Measurements from ENCODE around the gene VPS37B. TPM values are rescaled to one million over a fixed set of nuclear protein-coding genes. Genes with fewer than 3 reads are reported as not detected.
A peak's percentile ranks its signal among the peaks of the same experiment; 100 is the strongest.

The VPS37B gene
- total RNA-seq, 2 experiments from 2014 or later: 97.7 to 104 TPM

- no peak overlapping the region for H3K4me3 Mint-ChIP-seq
- POLR2A ChIA-PET: interaction anchor here (1.4 to 2.1 kb wide), 3 partner anchors 23 to 106 kb away, joined by 3 to 8 read pairs (median 5); partner anchors contain the start of genes ABCB9 and HIP1R
- TF ChIP-seq CTCF (IDR thresholded peaks at IDR 0.05): no peak
- ATAC-seq (ENCODE audit: poor library complexity): peak; percentile 10
- Histone ChIP-seq H3K36me3 (ENCODE audit: insufficient read depth, low read length) (peaks cover 30% of the 10 kb centered on the region), H3K9me3 (ENCODE audit: control insufficient read depth in 1 of 2, insufficient read depth in 1 of 2, low read length in 2 of 2) (no peaks in the 10 kb centered on the region), H3K4me3 (ENCODE audit: low read length) (no peak overlapping the region), H3K4me1 (ENCODE audit: insufficient read depth, low read length) (peaks cover 9% of the 10 kb centered on the region), H3K27me3 (ENCODE audit: control insufficient read depth in 1 of 2, insufficient read depth in 2 of 2, low read length in 2 of 2) (no peaks in the 10 kb centered on the region), H3K27ac (ENCODE audit: low read depth in 1 of 2, low read length in 2 of 2) (no peak overlapping the region)
- no peak for DNase-seq
- H3K27ac Mint-ChIP-seq: peak overlapping the region; percentile 61
- no peaks in the 10 kb centered on the region for H3K4me1 Mint-ChIP-seq (ENCODE audit: low read depth)
- no peaks in the 10 kb centered on the region for H3K9me3 Mint-ChIP-seq
- intact Hi-C loops (cut with DNase I, micrococcal nuclease): loop anchor here (1.0 to 2.0 kb wide), 5 partner anchors 21 to 379 kb away; no protein-coding TSS in a partner anchor
- CTCF ChIA-PET: interaction anchor here (1.3 to 3.2 kb wide), 2 partner anchors 66 to 94 kb away, joined by 5 to 20 read pairs; no protein-coding TSS in a partner anchor
- H3K27me3 Mint-ChIP-seq: no peaks in the 10 kb centered on the region
- peaks cover 49% of the 10 kb centered on the region for H3K36me3 Mint-ChIP-seq (ENCODE audit: low read depth)
Measured at GRCh38 chr12:122859303-122860039, 36.5 kb downstream of the VPS37B start.

GRCh38 chr12:122858591-122859302, 37.2 kb downstream of the VPS37B start:
- no peak overlapping the region for H3K4me3 Mint-ChIP-seq
- Histone ChIP-seq H3K36me3 (ENCODE audit: insufficient read depth, low read length) (peaks cover 29% of the 10 kb centered on the region), H3K9me3 (ENCODE audit: control insufficient read depth in 1 of 2, insufficient read depth in 1 of 2, low read length in 2 of 2) (no peaks in the 10 kb centered on the region), H3K27ac (ENCODE audit: low read depth in 1 of 2, low read length in 2 of 2) (no peak overlapping the region), H3K4me3 (ENCODE audit: low read length) (no peak overlapping the region), H3K4me1 (ENCODE audit: insufficient read depth, low read length) (peaks cover 9% of the 10 kb centered on the region), H3K27me3 (ENCODE audit: control insufficient read depth in 1 of 2, insufficient read depth in 2 of 2, low read length in 2 of 2) (no peaks in the 10 kb centered on the region)
- no peak for ATAC-seq (ENCODE audit: poor library complexity)
- DNase-seq: no peak
- ChIA-PET POLR2A (interaction anchor here (2.1 kb wide), 1 partner anchor 23 kb away, joined by 8 read pairs; the partner anchor contains the start of gene HIP1R), CTCF (interaction anchor here (1.3 to 3.2 kb wide), 2 partner anchors 65 to 94 kb away, joined by 5 to 20 read pairs; no protein-coding TSS in a partner anchor)
- H3K9me3 Mint-ChIP-seq: no peaks in the 10 kb centered on the region
- H3K4me1 Mint-ChIP-seq (ENCODE audit: low read depth): no peaks in the 10 kb centered on the region
- intact Hi-C loops (cut with DNase I, micrococcal nuclease): loop anchor here in 1 of 2 experiments (2.0 kb wide), 1 partner anchor 20 kb away; no protein-coding TSS in a partner anchor
- no peak for TF ChIP-seq CTCF (IDR thresholded peaks at IDR 0.05)
- peaks cover 44% of the 10 kb centered on the region for H3K36me3 Mint-ChIP-seq (ENCODE audit: low read depth)
- H3K27me3 Mint-ChIP-seq: no peaks in the 10 kb centered on the region
- no peak overlapping the region for H3K27ac Mint-ChIP-seq

GRCh38 chr12:122858171-122858570, 37.8 kb downstream of the VPS37B start:
- intact Hi-C loops (cut with DNase I, micrococcal nuclease): loop anchor here in 1 of 2 experiments (2.0 kb wide), 1 partner anchor 19 kb away; no protein-coding TSS in a partner anchor
- H3K4me3 ChIP-seq (ENCODE audit: low read length): no peak overlapping the region
- TF ChIP-seq CTCF (IDR thresholded peaks at IDR 0.05): no peak
- ChIA-PET CTCF (interaction anchor here (1.4 kb wide), 1 partner anchor 94 kb away, joined by 6 read pairs; no protein-coding TSS in a partner anchor), POLR2A (interaction anchor here (1.4 kb wide), 1 partner anchor 22 kb away, joined by 4 read pairs; no protein-coding TSS in a partner anchor)
- Mint-ChIP-seq H3K27me3 (no peaks in the 10 kb centered on the region), H3K4me3 (no peak overlapping the region), H3K9me3 (no peaks in the 10 kb centered on the region), H3K27ac (no peak overlapping the region), H3K36me3 (ENCODE audit: low read depth) (peaks cover 39% of the 10 kb centered on the region), H3K4me1 (ENCODE audit: low read depth) (no peaks in the 10 kb centered on the region)
- DNase-seq (no peak), ATAC-seq (ENCODE audit: poor library complexity) (no peak)
- no peak overlapping the region for H3K27ac ChIP-seq (ENCODE audit: low read depth in 1 of 2, low read length in 2 of 2)
- H3K27me3 ChIP-seq (ENCODE audit: control insufficient read depth in 1 of 2, insufficient read depth in 2 of 2, low read length in 2 of 2): no peaks in the 10 kb centered on the region
- H3K9me3 ChIP-seq (ENCODE audit: control insufficient read depth in 1 of 2, insufficient read depth in 1 of 2, low read length in 2 of 2): no peaks in the 10 kb centered on the region
- H3K4me1 ChIP-seq (ENCODE audit: insufficient read depth, low read length): peaks cover 9% of the 10 kb centered on the region
- H3K36me3 ChIP-seq (ENCODE audit: insufficient read depth, low read length): peaks cover 29% of the 10 kb centered on the region

Measured in CD4-positive, alpha-beta T cell (primary cell).